Keratinocyte (primary cell): ENCODE measurements around the gene FAM124A. TPM values are rescaled to one million over a fixed set of nuclear protein-coding genes. Genes with fewer than 3 reads are reported as not detected.

Experiments used
- DNase-seq: peaks from one replicate; pipeline ENCODE4 v3.0.0-alpha.2; 2011; ENCODE audit warnings: low read depth, missing footprints, low spot score
- FAIRE-seq: peaks from 2 replicates; lab custom pipeline; 2011; peaks lifted over from hg19 to GRCh38; lab: Jason Lieb, UNC
- H2AFZ ChIP-seq: 2 replicates; pipeline ENCODE4 v1.6.0; 2012; ENCODE audit warnings: low read length, control low read depth, inconsistent platforms; ENCODE audit not compliant: control insufficient read depth
- H3K27ac ChIP-seq: 2 replicates; pipeline ENCODE4 v1.5.1; 2011; ENCODE audit warnings: low read length; ENCODE audit not compliant: control insufficient read depth, insufficient read depth
- H3K27me3 ChIP-seq: 3 replicates; pipeline ENCODE4 v1.6.0; 2011; ENCODE audit warnings: low read length; ENCODE audit not compliant: control insufficient read depth, insufficient read depth; ENCODE audit errors: extremely low read depth
- H3K36me3 ChIP-seq, 2 experiments: 2 replicates in 1 of 2; 3 replicates in 1 of 2; pipeline ENCODE4 v1.5.1; 2011; ENCODE audit warnings: low read length in 2 of 2, mild to moderate bottlenecking in 1 of 2; ENCODE audit not compliant: control insufficient read depth in 2 of 2, insufficient read depth in 2 of 2; ENCODE audit errors: extremely low read depth in 1 of 2
- H3K4me1 ChIP-seq: 3 replicates; pipeline ENCODE4 v1.5.1; 2011; ENCODE audit warnings: low read length; ENCODE audit not compliant: control insufficient read depth, insufficient read depth; ENCODE audit errors: extremely low read depth
- H3K4me2 ChIP-seq: 3 replicates; pipeline ENCODE4 v1.6.0; 2011; ENCODE audit warnings: low read depth, low read length; ENCODE audit not compliant: control insufficient read depth, insufficient read depth; ENCODE audit errors: extremely low read depth
- H3K4me3 ChIP-seq, 3 experiments: fragments of 200-600 bp in 1 of 3; sonication (generic) in 1 of 3; 2 replicates in 2 of 3; 3 replicates in 1 of 3; pipeline ENCODE4 v1.5.1; 2011 to 2016; ENCODE audit warnings: low read length in 3 of 3, mild to moderate bottlenecking in 3 of 3, control low read depth in 2 of 3, inconsistent platforms in 1 of 3, low read depth in 1 of 3, mixed read lengths in 1 of 3, mixed run types in 1 of 3, moderate library complexity in 1 of 3; ENCODE audit not compliant: control insufficient read depth in 2 of 3, insufficient read depth in 2 of 3; ENCODE audit errors: extremely low read depth in 1 of 3
- H3K79me2 ChIP-seq: 2 replicates; pipeline ENCODE4 v1.6.0; 2012; ENCODE audit warnings: low read length; ENCODE audit not compliant: control insufficient read depth, insufficient read depth
- H3K9ac ChIP-seq: 3 replicates; pipeline ENCODE4 v1.6.0; 2011; ENCODE audit warnings: low read length; ENCODE audit not compliant: control insufficient read depth, insufficient read depth; ENCODE audit errors: extremely low read depth
- H3K9me1 ChIP-seq: 3 replicates; pipeline ENCODE4 v1.6.0; 2011; ENCODE audit warnings: low read length; ENCODE audit not compliant: control insufficient read depth, insufficient read depth; ENCODE audit errors: extremely low read depth
- H3K9me3 ChIP-seq: 2 replicates; pipeline ENCODE4 v1.5.1; 2012; ENCODE audit warnings: low read depth, low read length; ENCODE audit not compliant: control insufficient read depth
- H4K20me1 ChIP-seq: 3 replicates; pipeline ENCODE4 v1.6.0; 2011; ENCODE audit warnings: low read length; ENCODE audit not compliant: control insufficient read depth, insufficient read depth; ENCODE audit errors: extremely low read depth
- CTCF ChIP-seq, 3 experiments: IDR thresholded peaks in 1 of 3; conservative IDR thresholded peaks in 1 of 3; optimal IDR thresholded peaks in 1 of 3; 2 replicates in 2 of 3; 3 replicates in 1 of 3; pipeline versions ENCODE3 to v1.5.1; 2011; ENCODE audit warnings: low read length in 3 of 3, mild to moderate bottlenecking in 3 of 3, moderate library complexity in 2 of 3, control low read depth in 1 of 3, inconsistent platforms in 1 of 3; ENCODE audit not compliant: insufficient read depth in 2 of 3; ENCODE audit errors: extremely low read depth in 1 of 3
- EZH2 ChIP-seq: IDR thresholded peaks from one replicate; pipeline ENCODE4 v1.6.1; 2012; ENCODE audit warnings: inconsistent platforms, mild to moderate bottlenecking, low read length, moderate library complexity
- dilution Hi-C: fragments of 300-500 bp; cut with MboI; formaldehyde crosslinking; loops from one replicate; pipeline ENCODE4 v1.7.0; 2020; ENCODE audit warnings: low sequenced_read_pairs; ENCODE audit not compliant: extremely low pct_ligation_motif_present
- polyA plus RNA-seq, 5 experiments: library from polyadenylated mRNA; depleted of rRNA in 3 of 5; stranded (reverse) in 3 of 5; stranded (forward) in 1 of 5; unstranded in 1 of 5; fragments of >200 nt; gene quantifications; 1 replicate in 1 of 5; 2 replicates in 3 of 5; 3 replicates in 1 of 5; pipeline versions ENCODE4 v1.2.1 to v1.2.3, GENCODE V29; 2011 to 2012; ENCODE audit warnings: missing spikeins in 2 of 5, low read depth in 1 of 5, low replicate concordance in 1 of 5

FAM124A gene
- polyA plus RNA-seq, 1 donor (not counting 4 experiments of a cell fraction or from before 2014, with no cell fraction given) = 0.05 TPM

GRCh38 chr13:51240178-51240577 is 18.0 kb downstream of the FAM124A start:
- FAIRE-seq = no peak
- no peaks in the 10 kb centered on the region for H3K79me2 ChIP-seq
- DNase-seq = no peak
- H3K9ac ChIP-seq = no peak overlapping the region
- H4K20me1 ChIP-seq = no peaks in the 10 kb centered on the region
- no peaks in the 10 kb centered on the region for H3K9me3 ChIP-seq
- H3K4me1 ChIP-seq = no peaks in the 10 kb centered on the region
- dilution Hi-C loops = no loop called here
- H3K4me3 ChIP-seq = no peak overlapping the region
- no peak overlapping the region for H2AFZ ChIP-seq
- H3K27me3 ChIP-seq = peaks cover 29% of the 10 kb centered on the region
- no peaks in the 10 kb centered on the region for H3K36me3 ChIP-seq
- no peaks in the 10 kb centered on the region for H3K9me1 ChIP-seq
- no peak overlapping the region for H3K4me2 ChIP-seq
- TF ChIP-seq EZH2 = no peak
- TF ChIP-seq CTCF (optimal IDR thresholded peaks at IDR 0.05 in 1 of 3, IDR thresholded peaks at IDR 0.05 in 1 of 3, conservative IDR thresholded peaks at IDR 0.05 in 1 of 3; ENCODE audit: extremely low read depth in 1 of 3, insufficient read depth in 2 of 3, low read length in 3 of 3) = no peak
- no peak overlapping the region for H3K27ac ChIP-seq

- TF ChIP-seq CTCF (optimal IDR thresholded peaks at IDR 0.05 in 1 of 3, IDR thresholded peaks at IDR 0.05 in 1 of 3, conservative IDR thresholded peaks at IDR 0.05 in 1 of 3; ENCODE audit: extremely low read depth in 1 of 3, insufficient read depth in 2 of 3, low read length in 3 of 3) = no peak
- DNase-seq (no peak), FAIRE-seq (no peak)
- Histone ChIP-seq H3K27me3 (peaks cover 24% of the 10 kb centered on the region), H3K9ac (no peak overlapping the region), H3K4me1 (no peaks in the 10 kb centered on the region), H2AFZ (no peak overlapping the region), H3K36me3 (no peaks in the 10 kb centered on the region), H3K9me3 (no peaks in the 10 kb centered on the region), H3K9me1 (no peaks in the 10 kb centered on the region), H3K4me2 (no peak overlapping the region), H3K4me3 (no peak overlapping the region), H3K27ac (no peak overlapping the region), H4K20me1 (no peaks in the 10 kb centered on the region), H3K79me2 (no peaks in the 10 kb centered on the region)
- dilution Hi-C loops = no loop called here
Measured at GRCh38 chr13:51240958-51241357, 18.8 kb downstream of the FAM124A start.
